Fibroblast of villous mesenchyme (primary cell): ENCODE results near the gene ANKRD34C. TPM values are rescaled to one million over a fixed set of nuclear protein-coding genes. Genes with fewer than 3 reads are reported as not detected.

Experiments used
- DNase-seq: peaks from one replicate; pipeline ENCODE4 v3.0.0-alpha.2; 2010; ENCODE audit warnings: low read depth
- H3K4me3 ChIP-seq: 2 replicates; pipeline ENCODE4 v1.5.1; 2011; ENCODE audit warnings: low read depth, mild to moderate bottlenecking, low read length
- CTCF ChIP-seq: IDR thresholded peaks from 2 replicates; pipeline ENCODE4 v1.5.1; 2012; ENCODE audit warnings: low read depth, mild to moderate bottlenecking, low read length; ENCODE audit not compliant: insufficient read depth
- total RNA-seq: library from RNA; depleted of rRNA; stranded (reverse); fragments of >200 nt; gene quantifications from 2 replicates; pipeline ENCODE4 v1.2.3, GENCODE V29; 2012

ANKRD34C gene
- total RNA-seq, 1 donor = not detected

- TF ChIP-seq CTCF = no peak
- H3K4me3 ChIP-seq = no peak overlapping the region
- no peak for DNase-seq
Measured at GRCh38 chr15:79294075-79294474, 11.6 kb downstream of the ANKRD34C start.

- TF ChIP-seq CTCF = no peak
- no peak overlapping the region for H3K4me3 ChIP-seq
- DNase-seq = no peak
Measured at GRCh38 chr15:79296583-79296982, 14.1 kb downstream of the ANKRD34C start.

DNA sequence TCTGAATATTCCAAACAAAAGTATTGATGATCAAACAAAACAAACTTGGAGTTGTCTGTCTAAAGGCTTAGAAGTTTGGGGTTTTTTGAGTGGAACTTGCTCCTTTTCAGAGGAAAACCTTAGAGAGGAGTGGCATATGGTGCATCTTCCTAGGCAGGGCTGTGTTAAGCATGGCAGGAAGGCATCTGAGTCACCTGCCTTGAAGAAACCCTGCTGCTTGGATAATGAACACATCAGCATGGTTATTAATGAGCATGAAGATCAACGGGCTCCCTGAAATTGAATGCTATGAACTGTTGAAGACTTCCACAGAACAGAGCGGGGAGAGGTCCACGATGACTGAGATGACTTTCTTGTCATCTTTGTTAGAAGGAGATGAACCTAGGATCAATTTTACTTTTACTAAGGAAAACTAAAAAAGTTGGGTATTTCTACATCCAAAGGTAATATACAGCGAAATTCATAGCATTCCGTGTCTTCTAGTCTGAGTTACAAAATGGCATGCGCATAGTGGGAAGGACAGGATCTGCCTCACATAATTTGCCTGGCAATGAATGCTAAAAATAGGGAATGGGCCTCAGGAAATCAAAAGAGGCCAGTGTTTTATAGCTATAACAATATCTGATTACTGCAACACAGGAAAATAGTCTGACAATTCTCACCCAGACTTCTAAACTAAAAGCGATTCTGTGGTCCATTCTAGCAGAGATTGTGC is 16.8 kb downstream of the ANKRD34C start:
- H3K4me3 ChIP-seq = no peak overlapping the region
- DNase-seq = no peak
- TF ChIP-seq CTCF = no peak

DNA sequence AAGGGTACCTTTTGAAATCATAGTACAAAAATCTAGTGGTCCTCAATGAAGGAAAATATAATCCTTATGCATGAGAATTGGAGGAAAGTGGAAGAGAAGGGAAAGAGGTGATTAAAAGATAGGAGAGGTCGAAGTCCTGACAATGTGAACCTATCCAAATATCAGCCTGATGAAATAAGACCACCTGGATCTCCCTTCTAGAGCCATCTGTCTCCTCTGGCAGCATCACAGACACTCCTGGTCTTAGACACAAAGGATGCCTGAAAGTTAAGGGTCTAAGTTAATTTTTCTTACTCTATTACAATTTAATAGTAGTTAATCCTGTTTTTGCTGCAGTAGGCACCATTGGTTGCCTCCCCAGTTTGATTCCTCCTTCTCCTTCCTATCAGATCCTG is 17.3 kb downstream of the ANKRD34C start:
- no peak overlapping the region for H3K4me3 ChIP-seq
- no peak for TF ChIP-seq CTCF
- no peak for DNase-seq

- no peak for DNase-seq
- H3K4me3 ChIP-seq = no peak overlapping the region
- TF ChIP-seq CTCF = no peak
Measured at GRCh38 chr15:79307251-79307650, 24.7 kb downstream of the ANKRD34C start.

DNA sequence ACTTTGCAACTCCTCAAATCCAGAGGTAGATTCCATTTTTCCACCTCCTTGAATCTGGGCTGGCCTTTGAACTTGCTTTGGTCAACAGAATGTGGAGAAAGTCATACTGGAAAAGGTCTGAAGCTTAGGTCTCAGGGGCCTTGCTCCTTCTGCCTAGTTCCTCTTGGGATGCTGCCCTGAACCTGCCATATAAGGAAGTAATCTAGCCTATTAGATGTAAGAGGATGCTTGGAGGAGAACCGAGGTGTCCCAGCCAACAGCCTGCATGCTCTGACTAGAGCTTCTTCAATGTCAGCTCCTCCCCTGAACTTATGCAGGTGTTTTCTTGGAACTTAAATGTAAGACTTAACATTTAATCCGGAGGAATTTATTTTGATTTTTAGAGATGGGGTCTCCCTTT is 26.4 kb downstream of the ANKRD34C start:
- no peak for DNase-seq
- no peak for TF ChIP-seq CTCF
- H3K4me3 ChIP-seq = no peak overlapping the region

- TF ChIP-seq CTCF = no peak
- peak overlapping the region; percentile 95 for H3K4me3 ChIP-seq
- DNase-seq = peak; percentile 19
Measured at GRCh38 chr15:79310612-79310984, 28.1 kb downstream of the ANKRD34C start.
